GM18873 (cell line): Measurements from ENCODE around the gene SETDB1.

Source experiments
- ATAC-seq: cut with Tn5 transposase; IDR thresholded peaks from one replicate; pipeline ENCODE4 v1.9.1; 2021; ENCODE audit warnings: mild to moderate bottlenecking, moderate library complexity, moderate number of reproducible peaks; ENCODE audit not compliant: unreplicated experiment, low FRiP score

SETDB1 gene

DNA sequence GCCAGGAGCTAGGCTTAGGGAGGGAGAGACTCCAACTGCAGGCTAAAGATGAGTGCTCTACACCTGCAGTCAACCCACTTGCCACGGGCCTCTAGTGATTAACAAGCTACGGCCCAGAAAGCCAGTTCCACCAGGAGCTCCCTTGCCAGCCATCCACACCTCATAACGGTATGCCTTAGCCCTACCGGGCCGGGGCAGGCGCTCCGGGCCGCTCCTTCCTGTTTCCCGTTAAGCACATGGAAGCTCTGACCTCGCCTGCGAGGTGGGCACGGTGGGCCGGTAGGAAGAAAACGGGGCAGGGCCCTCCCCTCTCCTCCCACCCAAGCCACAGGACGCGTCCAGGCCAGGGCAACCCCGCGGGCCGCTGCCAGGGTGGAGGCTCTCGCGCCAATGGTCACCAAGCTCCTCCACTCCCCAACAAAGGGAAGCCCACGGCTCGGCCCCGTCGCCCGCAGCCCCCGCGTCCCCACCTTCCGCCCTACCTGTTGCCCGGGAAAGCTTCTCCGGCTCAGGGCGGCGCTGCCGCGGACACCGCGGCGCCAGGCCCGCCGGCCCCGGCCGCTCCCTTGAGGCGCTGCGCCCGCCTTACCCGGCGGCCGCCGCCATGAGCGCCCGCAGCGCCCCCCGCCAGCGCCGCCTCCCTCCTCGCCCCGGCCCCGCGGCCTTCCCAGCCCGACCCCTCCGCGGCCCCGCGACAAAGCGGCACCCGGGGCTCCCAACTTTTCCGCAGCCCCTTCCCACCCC lies 47.8 kb downstream of the SETDB1 start:
- no peak for ATAC-seq

DNA sequence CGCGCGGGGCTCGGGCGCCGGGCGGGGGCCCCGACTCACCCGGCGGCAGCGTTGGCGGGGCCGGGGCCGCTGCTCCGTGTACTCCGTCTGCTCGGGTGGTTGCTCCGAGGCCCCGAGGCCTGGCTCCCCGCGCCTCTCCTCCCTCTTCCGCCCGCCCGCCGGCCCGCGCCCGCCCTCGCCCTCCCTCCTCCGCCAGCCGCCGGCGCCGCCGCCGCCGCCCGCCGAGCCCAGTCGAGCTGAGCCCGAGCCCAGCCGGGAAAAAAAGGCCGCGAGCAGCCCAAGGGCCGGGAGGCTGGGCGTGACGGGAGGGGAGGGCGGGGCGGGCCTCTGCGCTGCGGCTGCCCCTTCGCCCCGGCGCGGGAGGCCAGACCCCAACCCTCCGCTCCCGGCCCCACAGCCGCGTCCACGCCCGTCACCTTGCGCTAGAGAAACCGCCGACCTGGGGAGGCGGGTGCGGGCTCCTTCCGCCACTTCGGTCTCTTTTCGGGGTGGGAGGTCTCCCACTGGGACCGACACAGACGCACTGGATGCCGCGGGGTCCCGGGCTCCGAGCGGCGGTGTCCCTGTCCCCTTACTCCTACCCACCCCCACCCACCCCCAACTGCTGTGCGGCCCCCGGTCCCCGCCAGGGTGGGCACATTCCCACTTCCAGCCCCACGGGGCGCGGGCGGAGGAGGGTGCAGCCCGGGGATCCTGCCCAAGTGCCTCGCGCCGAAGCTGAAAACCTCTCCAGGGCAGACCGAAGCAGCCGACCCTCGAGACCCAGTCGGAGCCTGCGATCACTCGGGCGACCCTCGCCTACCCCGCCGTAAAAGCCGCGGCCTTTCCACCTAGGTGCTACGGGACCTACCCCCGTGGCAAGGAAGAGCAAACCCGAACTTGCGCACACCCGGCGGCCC lies 48.7 kb downstream of the SETDB1 start, which contains the start of gene CERS2:
Gene CERS2, minus strand, starts transcription at position 256 of the 899 bp plus-strand sequence. CDS start 5,745 bp downstream, outside the sequence.
- no peak for ATAC-seq

DNA sequence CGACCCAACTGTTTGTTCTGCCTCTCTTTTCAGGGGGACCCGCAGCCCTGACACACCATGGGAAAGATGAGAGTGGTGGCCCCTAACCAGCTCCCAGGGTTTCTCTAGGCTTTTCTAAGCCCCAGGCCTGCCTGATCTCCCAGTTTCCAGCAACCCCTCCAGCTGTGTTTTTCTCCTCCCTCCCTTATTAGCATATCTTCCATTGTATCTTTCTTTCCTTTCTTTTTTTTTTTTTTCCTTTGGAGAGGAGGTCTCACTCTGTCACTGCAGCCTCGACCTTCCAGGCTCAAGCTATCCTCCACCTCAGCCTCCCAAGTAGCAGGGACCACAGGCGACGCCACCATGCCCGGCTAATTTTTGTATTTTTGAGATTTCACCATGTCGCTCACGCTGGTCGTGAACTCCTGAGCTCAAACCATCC lies 50.2 kb downstream of the SETDB1 start:
- no peak for ATAC-seq

DNA sequence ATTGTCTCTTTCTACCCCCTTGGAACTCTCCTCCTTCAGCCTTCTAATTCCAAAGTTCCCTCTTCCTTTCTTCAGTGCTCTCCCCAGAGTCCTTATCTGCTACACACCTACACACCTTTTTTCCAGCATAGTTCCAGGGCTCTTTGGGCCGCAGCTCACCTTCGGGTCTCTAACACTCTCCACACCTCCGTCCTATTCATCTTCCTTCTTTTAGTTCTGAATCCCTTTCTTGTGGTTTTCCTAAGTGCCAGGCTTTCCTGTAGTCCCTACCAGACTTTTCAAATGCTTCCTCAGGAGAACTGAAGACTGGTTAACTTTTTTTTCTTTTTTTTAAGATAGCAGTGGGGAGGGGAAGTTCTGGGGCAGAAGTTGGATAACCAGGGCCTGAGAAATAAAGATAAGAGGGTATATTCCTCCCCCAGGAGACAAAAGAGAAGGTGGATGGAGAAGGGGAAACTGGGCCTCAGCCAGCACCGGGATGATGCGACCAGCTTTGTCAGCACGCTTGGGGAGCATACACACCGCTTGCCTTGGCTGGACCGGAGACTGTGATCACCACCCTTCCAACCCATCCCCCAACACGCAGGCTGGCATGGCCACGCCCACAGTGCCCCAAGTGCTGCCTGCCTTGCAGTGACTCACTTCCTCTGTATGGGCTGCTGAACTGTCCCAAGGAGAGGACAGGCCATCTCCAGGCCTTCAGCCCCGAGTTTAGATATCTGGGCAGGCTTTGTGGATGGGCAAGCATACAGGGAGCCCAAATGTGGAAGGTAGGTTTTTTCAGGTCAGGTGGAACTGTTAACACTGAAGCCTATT lies 50.9 kb downstream of the SETDB1 start:
- ATAC-seq, result no peak

DNA sequence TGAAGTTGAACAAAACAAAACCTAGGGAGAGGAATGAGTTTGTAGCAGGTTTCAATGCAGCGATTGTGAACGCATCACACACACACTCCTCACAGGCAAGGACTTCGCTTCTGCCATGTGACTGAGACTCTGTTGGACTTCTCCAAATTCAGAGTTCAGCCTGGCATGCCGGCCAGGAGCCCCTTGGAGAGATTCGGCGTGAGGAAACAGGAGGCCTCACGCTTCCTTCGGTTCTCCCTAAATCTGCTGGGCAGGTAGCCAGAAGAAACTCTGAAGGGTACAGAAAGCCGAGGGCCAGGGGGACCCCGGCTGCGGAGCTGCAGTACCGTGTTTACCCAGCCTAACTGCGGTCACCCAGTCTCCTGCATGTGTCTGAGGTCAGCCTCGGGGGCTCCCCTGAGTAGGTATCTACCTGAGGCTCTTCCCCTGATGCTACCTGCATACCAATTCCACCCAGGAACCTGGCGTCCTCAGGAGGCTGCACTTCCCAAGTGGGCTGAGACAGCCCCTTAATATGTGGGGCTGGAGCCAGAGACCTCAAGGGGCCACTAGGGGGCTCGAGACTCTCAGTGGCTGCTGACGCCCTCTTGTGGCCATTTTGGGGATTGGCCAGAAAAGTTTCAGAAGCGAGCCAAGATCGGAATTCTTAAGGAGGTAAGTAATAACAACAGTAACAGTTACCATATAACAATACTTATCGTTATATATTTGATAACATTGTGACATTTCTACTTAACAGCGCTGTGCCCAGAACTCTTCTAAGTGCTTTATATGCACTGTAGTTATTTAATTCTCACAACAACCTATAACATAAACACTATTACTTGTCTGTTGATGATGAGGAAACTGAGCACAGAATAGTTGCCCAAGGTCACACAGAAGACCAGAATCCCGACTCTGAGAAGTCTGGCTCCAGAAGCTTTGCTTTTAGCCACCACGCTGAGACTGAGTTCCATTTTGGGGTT lies 53.2 kb downstream of the SETDB1 start:
- no peak for ATAC-seq

DNA sequence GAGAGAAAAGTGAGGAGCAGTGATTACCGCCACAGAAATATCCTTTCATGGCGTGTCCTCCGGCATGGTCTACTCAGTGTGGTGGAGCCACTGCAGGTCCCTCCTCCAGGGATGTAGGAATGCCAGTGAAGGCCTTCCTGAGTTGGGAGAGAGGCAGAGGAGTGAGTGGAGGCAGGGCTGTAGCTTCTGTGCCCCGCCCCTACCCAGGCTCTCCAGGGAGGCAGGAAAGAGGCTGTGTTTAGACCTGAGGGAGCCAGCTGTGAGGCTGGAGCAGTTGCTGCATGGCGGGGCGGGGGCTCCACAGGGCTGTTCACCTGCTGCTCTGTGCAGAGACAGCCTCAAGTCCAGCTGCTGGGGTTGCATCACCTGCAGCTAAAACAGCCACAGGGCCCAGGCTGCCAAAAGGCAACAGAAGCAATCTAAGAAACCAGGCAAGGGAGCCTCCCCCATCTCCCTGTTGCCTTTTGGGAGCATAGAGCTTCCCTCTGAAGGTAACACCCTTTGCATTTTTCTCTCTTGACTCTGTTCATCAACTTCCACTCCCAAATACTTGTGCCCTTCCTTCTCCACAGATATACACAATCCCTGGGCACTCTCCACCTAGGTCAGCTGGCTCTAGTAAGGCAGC lies 55.1 kb downstream of the SETDB1 start:
- ATAC-seq, result no peak

DNA sequence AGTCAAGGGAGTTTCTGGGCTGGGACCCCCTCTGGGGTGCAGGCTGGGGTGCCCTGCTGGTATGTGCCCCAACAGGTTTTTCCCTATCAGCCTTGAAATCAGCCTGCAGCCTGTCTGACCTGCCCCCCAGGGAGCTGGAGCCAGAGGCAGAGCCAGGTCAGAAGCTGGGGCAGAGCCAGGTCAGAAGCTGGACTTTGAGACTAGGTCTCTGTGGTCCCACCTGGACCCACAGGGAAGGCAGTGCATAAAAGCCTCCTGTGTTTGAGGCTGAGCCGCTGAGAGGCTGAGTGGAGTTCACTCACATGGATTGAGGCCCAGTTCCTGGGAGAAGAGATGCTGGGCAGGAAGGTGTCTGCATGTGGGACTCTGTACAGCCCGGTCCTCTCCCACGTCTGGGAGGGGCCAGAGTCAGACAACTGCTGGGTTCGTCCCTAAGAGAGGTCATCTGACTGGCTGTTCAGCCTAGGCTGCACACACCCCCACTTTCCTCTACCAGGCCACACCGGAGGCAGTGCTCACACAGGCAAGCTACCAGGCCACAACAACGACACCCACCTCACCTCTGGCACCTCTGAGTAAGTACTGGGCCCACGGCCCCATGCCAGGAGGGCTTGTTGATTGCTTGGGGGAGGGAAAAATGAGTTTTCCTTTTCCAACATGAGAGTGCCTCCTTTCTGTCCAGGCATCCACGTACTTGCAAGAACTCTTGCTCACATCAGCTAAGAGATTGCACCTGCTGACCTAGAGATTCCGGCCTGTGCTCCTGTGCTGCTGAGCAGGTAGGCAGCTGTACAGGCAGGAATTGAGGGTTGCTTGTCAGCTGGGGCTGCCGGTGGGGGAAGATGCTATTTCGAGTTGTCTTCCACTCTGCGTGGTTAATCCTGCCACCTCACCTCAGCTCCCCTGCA lies 55.9 kb downstream of the SETDB1 start, which contains the start of gene ANXA9:
Gene ANXA9, plus strand, starts transcription at position 488 of the 908 bp plus-strand sequence. CDS start 814 bp downstream, outside the sequence.
- ATAC-seq, result no peak

DNA sequence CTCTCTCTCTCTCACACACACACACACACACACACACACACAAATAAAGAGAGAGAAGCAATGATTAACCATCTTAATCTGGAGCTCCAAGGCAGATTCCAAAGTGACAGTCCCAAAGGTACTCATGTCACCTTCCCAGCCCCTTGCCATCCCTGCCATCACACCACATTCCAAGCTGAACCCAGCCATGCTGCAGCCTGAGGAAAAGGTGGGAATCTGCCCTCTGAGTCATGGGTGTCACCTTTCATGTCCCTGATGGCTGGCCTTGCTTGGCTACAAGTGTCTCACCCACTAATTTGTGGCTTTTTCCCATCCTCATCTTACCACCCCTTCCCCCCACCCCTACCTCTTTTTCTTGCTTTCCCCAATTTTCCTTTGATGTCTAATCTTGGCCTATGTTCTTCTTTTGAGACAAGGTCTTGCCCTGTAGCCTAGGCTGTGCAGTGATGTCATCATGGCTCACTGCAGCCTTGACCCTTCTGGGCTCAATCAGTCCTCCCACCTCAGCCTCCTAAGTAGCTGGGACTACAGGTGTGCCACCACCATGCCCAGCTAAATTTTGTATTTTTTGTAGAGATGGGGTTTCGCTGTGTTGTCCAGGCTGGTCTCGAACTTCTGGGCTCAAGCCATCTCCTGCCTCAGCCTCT lies 59.1 kb downstream of the SETDB1 start:
- ATAC-seq, result no peak

DNA sequence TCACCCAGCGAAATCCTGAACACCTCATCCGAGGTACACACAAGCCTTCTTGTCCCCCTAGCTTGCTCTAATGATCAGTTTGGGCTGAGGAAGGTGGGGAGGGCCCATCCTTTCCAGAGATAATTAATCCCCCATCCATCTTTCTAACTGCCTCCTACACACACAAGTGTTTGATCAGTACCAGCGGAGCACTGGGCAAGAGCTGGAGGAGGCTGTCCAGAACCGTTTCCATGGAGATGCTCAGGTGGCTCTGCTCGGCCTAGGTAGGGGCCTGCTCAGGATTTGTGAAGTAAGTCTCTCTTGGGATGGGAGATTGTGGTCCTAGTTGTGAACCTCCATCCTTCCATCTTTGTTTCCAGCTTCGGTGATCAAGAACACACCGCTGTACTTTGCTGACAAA lies 61.8 kb downstream of the SETDB1 start:
- no peak for ATAC-seq

DNA sequence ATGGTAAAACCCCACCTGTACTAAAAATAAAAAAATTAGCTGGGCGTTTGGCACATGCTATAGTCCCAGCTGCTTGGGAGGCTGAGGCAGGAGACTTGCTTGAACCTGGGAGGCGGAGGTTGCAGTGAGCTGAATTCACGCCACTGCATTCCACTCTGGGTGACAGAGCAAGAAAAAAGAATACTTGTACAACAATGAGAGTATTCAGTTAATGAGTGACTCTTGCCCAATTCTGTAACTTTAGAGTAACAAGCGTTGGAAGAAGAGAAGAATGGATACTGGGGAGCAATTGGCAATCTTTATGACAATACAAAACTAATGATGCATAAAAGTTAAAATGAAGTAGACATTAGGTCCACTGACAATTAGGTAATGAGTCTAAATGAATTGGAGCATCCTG lies 66.5 kb downstream of the SETDB1 start:
- no peak for ATAC-seq

DNA sequence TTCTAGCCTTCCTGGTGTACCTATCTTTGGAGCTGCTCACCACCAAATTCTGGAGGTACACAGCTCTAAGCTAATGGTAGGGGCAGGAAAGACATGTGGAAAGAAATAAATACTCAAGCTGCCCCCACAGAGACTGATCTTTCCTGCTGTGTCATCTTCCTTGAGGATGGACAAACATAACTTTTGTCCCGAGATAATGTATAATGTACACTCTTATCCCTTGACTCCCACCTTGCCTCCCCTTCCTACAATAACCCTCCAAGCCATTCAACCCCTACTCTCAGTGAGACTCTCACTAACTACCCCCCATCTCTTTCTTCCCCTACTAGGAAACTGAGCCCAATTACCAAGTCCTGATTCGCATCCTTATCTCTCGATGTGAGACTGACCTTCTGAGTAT lies 68.1 kb downstream of the SETDB1 start:
- no peak for ATAC-seq

DNA sequence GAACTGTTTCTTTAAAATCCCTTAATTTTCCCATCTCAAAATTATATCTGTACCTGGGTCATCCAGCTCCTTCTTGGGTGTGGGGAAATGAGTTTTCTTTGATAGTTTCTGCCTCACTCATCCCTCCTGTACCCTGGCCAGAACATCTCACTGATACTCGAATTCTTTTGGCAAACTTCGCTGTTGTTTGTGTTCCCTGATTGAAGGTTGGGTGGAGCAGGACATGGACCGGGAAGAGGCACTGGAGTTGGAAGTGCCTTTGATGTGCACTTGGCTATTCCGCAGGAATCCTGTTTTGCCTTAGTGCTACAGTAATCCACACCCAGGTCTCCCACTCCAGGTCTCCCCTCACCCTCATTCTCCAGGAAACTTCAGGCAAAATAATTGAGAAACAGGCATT lies 69.3 kb downstream of the SETDB1 start:
- ATAC-seq, result no peak

DNA sequence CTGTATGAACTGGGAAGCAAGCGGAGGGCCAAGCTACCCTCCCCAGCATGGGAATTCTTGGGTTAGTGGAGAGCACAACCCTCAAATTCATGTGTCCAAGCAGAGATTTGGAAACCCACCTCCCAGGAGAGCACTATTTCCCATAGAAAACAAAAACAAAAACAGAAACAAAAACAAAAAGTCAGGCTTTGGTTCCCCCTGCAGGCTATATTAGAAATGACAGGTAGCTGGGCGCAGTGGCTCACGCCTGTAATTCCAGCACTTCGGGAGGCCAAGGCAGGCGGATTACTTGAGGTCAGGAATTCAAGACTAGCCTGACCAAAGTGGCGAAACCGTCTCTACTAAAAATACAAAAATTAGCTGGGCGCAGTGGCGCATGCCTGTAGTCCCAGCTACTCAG lies 69.7 kb downstream of the SETDB1 start:
- no peak for ATAC-seq

DNA sequence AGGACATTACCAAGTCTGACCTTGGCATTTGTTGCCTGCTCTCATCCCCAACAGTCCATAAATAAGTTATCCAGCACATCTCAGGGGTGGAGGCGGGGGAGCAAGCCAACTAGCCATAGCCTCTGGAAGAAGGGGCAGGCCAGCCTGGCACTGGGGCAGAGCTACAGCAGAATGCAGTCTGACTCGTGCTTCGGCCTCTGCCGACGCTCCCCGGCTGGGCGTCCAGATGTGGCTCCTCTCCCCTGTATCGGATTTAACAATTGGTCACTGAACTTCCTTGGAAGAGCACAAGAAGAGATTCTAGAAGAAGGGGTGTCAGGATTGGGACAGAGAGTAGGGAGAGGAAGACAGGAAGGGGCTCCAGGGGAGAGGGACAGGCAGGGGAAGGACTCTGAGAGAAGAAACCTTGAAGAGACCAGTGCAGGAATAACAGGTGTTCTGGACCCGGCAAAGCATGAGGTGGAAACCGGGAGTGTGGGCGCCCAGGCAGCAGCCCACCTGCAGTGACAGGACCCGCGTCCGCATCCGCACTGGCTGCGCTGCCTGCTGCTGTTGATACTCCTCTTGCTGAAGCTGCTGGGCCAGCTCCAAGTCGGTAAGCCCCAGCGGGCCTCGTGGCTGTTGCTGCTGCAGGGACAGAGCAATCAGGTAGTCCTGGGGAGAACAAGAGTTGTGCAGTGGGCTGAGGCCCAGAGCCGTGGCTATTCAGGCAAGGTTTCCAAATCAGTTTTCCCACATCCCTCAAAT lies 71.1 kb downstream of the SETDB1 start:
- ATAC-seq, result no peak

DNA sequence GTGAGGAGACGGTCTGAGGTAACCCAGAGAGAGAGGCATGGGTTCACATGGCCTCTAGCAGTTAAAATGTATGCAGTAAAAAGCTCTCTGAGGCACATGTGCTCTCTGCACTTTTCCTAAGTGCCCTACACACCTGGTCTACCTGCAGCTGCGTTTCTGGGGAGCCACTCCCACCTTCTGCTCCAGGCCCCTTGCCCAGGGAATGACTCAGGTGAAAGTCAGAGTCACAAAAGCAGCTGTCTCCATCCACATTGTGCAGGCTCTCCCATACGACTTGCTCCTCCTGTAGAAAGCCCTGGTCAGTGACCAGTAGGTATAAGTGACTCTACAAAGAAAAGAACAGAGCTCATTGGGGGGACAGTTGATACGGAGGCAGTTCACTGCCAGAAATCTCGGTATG lies 71.8 kb downstream of the SETDB1 start:
- ATAC-seq, result no peak

DNA sequence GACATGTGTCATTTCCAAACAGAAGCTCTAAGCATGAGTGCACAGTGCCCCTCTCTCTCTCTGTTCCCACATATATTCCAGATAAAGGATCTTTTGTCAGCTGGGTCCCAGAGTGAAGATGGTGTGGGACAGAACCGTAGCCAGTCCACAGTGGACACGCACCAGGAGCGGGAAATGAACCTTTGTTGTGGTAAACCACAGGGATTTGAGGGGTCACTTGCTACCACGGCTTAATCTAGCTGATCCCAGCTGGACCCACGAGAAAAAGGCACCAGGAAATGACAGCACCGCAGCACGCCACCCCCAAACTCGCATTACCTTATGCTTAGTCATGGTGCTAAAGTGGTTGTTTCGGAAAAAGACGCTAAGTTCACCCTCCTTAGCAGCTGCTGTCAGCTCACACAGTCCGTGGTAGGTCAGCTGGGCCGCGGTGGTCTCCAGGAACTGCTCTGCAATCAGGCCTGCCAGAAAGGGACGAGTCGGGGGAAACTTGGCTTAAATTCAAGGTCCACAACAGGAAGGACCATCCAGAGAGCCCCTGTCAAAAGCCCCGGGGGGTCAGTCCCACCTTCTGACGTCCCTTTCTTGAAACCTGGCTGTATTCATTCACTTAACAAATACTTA lies 73.0 kb downstream of the SETDB1 start:
- no peak for ATAC-seq
